Measurements from ENCODE around the gene LCE5A.

GRCh38 chr1:152506899-152507498 is 3.6 kb upstream of the LCE5A start:
- TF ChIP-seq EZH2phosphoT487 (IDR thresholded peaks at IDR 0.05; ENCODE audit: insufficient read depth, low read depth) (no peak), EZH2 (IDR thresholded peaks at IDR 0.05; ENCODE audit: insufficient read depth, poor library complexity, severe bottlenecking) (no peak)
